HG03432 (cell line): ENCODE data around the gene MRAS.

ENCODE experiments used
- ATAC-seq: cut with Tn5 transposase; IDR thresholded peaks from one replicate; pipeline ENCODE4 v1.9.1; 2021; ENCODE audit warnings: mild to moderate bottlenecking, moderate library complexity; ENCODE audit not compliant: unreplicated experiment

MRAS gene

GRCh38 chr3:138384976-138385375, 36.6 kb downstream of the MRAS start:
- ATAC-seq = no peak

- ATAC-seq = no peak
These were observed 40.8 kb downstream of the MRAS start for GRCh38 chr3:138389144-138389601.

GRCh38 chr3:138389841-138390581, 41.6 kb downstream of the MRAS start:
- ATAC-seq = no peak

DNA sequence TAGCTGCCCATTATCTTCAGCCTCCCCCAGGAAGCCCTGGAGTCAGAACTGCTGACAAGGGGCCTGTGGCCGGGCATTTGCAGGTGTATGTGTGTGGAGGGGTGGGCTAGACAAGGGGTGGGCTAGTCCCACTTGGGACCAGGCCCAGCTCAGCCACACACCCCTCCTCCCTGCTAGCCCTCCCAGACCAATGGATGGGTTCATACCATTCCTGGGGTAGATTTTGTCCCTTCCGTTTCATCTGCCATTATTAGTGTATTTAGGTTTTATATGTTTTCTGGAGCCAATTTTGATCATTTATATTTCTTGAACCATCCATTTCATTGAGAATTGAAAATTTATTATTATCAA, 42.2 kb downstream of the MRAS start:
- no peak for ATAC-seq

DNA sequence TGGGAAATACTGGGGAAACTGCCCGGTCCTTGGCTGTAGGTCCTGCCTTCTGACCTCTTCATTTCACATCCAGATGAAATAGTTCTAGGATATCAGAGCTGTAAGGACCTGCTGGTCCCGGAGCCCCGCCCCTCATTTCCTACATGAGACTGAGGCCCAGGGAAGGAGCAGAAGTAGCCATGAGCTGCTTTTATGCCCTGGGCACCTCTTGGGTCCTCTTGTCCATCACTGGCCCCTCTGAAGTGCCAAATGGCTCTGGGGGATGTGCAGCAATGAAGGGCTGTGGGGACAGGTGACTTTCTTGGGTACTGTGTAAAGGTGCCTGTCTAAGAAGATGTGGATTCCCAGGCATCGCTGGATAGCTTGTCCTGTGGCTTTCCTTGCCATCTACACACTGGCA, 45.8 kb downstream of the MRAS start:
- no peak for ATAC-seq

DNA sequence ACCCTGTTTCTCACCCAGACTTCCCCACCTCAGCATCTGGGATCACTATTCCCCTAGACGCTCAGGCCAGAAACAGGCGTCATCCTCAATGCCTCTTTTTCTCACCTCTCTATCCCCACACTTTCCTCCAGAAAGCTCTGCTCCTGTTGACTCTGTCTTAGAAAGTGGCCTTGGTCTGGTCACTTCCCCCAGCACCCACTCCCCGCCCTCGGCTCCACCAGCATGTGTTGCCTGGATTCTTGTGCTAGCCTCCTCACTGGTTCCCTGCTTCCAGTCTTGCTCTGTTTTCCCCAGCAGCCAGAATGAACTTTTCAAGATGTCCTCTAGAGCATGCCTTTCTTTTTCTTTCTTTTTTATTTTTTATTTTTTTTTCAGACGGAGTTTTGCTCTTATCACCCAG, 46.3 kb downstream of the MRAS start:
- ATAC-seq = no peak

- ATAC-seq = no peak
These were observed 47.7 kb downstream of the MRAS start for GRCh38 chr3:138395865-138396751.

DNA sequence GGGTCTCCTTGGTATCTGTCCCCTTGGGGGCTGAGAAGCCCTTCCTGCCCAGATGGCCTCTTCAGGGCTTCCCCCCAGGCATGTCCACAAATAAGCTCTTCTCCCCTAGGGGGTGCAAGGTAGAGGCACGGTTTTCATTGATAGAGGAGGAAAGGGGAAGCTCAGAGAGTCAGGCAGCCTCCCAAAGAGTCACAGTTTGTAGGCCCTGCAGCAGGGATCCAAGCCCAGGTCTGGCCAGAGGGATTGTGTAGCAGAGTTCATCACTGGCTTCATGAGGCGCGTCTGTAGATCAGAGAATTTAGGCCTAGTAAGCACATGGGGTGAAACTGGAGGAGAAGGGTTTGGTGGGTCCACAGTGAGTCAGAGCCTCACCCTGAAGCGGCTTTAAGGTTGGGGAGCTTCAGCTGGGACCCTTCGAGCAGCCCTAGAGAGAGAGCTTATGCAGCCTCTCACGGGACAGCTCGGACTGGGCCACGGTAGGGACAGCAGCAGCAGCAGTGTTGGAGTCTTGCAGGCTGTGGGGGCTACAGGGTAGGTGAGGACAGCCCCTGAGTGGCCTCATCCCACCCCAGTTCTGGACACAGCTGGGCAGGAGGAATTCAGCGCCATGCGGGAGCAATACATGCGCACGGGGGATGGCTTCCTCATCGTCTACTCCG, 48.5 kb downstream of the MRAS start:
- no peak for ATAC-seq

DNA sequence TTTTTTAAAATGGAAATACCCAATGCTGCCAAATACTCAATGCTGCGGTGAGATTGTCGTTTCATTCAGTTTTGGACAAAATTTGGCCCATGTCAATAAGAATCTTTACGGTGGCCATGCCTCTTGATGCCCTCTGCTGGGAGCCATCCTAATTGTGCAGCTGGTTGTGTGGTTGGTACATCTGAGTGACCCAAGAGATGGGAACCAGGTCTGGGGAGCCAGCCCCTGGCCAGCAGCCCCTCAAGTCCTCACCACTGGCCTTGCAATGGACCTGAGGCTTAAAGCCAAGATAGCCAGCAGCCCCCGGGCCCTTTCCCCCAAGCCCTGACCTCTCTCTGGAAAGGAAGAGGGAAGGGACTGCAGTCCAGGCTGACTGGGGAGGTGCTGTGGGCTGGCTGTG, 49.6 kb downstream of the MRAS start:
- ATAC-seq = no peak

- ATAC-seq = no peak
These were observed 50.6 kb downstream of the MRAS start for GRCh38 chr3:138398791-138399575.

DNA sequence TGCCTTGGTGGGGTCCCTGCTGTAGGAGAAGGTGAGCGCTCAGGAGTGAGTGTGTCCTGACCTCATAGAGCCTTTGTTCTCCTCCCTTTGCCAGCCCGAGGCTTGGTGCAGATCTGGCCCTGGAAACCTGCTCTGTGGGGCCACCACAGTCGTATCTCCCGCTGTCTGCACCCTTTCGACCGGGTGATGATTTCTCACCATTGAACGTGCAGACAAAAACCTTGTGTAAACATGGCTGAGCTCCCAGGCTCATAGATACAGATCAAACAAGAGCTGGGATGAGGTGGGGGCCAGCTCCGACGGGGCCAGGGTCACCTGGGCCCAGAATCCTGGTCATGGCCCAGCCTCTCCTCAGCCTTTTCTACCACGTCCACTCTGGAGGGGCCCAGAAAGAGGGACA, 51.4 kb downstream of the MRAS start:
- ATAC-seq = no peak

DNA sequence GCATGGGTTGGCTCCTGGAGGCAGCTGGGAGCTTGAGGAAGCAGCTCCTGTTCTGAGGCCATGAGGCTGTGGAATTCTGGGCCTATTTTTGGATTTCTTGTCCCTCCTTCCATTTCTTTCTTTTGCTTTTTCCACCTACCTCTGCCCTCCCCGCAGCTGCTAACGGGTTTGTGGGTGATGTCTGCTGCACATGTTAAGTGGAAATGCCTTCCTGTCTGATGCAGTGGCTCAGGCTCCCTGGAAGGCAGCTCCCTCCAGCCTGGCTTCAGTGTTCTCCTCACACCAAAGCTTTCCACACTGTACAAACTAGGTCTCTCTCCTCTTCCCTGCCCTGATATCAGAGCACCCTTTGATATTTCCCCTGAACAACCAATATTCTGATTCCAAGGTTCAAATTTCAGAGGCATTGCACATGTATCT, 52.3 kb downstream of the MRAS start:
- no peak for ATAC-seq

- no peak for ATAC-seq
These were observed 53.5 kb downstream of the MRAS start for GRCh38 chr3:138401834-138402233.

DNA sequence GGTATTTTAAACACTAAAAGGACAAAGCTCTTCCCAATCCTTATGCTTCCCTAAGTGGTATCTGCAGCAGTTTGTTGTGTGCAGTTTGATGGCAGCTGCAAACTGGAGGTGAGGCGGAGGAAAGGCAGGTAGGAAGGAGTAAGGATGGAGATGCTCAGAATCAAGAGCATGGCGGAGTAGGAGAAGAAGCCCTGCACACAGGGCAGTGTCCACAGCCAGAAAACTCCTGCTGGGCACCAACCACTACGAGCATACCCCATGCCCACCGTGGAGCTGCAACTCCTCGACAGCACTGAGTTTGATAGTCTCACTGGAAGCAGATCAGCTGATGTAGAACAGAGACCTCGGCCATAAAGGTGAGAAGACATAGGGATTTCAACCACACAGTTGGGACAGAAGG, 55.7 kb downstream of the MRAS start:
- ATAC-seq = no peak

GRCh38 chr3:138405001-138405400, 56.6 kb downstream of the MRAS start:
- no peak for ATAC-seq

DNA sequence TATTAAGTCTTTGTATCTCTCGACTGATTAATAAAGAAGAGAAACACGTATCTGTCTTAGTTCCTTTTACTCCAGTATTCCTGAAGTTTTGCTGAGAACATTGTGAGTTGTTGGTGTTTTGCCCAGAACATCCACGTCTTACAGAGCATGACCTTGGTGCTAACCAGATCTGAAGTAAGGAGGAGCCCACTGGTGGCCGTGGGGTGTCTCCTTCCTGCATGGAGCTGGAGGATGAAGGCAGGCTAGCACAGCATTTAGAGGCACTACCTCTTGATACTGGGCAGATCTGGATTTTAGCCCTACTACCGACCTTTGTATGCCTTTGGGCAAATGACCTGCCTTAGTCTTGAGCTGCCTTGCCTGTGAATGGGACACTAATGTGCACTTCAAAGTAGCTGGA, 57.1 kb downstream of the MRAS start:
- no peak for ATAC-seq

GRCh38 chr3:138406606-138407005, 58.2 kb downstream of the MRAS start:
- ATAC-seq = no peak

DNA sequence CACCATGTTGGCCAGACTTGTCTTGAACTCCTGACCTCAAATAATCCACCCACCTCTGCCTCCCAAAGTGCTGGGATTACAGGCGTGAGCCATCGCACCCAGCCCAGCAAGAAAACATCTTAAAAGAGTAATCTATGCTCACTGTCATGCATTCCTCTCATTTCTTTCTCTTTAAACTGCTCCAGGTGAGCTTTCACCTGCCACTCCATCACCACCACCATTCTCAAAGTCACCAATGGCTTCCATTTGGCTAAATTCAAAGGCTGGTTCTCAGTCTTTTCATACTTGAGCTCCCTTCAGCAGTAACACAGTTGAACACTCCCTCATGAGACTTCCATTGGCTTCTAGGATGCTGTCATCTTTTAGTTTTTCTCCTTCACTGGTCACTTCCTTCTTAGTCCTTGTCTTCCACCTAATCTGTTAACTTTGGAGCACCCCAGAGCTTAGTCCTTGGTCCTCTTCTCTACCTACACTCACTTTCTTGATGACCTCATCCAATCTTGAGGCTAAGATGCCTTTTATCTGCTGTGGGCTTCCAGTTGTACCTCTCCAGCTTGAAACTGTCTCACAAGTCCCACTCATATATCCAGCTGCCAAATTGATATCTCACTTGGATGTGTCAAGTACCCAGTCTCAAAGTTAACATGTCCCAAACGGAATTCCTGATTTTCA, 59.0 kb downstream of the MRAS start:
- no peak for ATAC-seq

- ATAC-seq = no peak
These were observed 60.6 kb downstream of the MRAS start for GRCh38 chr3:138408751-138409570.
